Measurements from ENCODE around the gene CABLES2. TPM values are rescaled to one million over a fixed set of nuclear protein-coding genes. Genes with fewer than 3 reads are reported as not detected.

The CABLES2 gene
- total and polyA plus RNA-seq, 2 of the 4 experiments (the other 2 are of a cell fraction): 1.4 to 5.1 TPM

DNA sequence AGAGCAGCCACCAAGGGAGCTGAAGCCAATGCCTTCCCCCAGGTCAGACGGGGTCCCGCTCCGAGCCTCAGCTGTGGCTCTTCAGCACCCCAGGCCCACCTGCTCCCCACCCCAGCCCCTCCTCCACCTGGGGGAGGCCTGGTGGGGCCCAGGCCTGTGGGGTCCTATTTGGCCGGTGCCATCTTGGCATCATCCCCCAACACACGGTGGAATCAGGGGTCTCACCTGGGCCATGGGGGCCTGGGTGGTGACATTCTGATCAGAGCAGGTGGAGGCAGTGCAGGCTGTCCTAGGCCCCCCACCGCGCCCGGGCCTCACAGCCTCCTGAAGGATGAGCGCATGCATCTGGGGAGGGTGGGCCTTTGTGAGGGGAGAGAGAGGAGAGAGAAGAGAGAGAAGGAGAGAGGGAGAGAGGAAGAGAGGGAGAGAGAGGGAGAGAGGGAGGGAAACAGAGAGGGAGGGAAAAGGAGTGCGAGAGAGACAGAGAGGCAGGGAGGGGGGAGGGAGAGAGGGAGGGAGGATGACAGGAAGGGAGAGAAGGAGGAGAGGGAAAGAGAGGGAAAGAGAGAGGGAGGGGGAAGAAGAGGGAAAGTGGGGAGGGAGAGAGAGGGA lies 44.2 kb upstream of the CABLES2 start:
- Histone ChIP-seq H4K20me1 (ENCODE audit: insufficient read depth, low read length) (no peaks in the 10 kb centered on the region), H4K8ac (ENCODE audit: low read depth in 2 of 2, low read length in 2 of 2) (no peak overlapping the region), H4K5ac (ENCODE audit: low read depth, low read length) (no peak overlapping the region), H3K14ac (replicated peaks; ENCODE audit: low read depth, low read length) (no peak overlapping the region), H3K9me1 (ENCODE audit: insufficient read depth, low read length) (no peaks in the 10 kb centered on the region), H3K36me3 (ENCODE audit: control insufficient read depth, insufficient read depth, low read length) (no peaks in the 10 kb centered on the region), H2AK5ac (ENCODE audit: low read depth, low read length) (no peak overlapping the region), H2BK120ac (ENCODE audit: low read depth, low read length) (no peak overlapping the region), H3K27ac (ENCODE audit: insufficient read depth, low read length) (no peak overlapping the region), H3K56ac (ENCODE audit: extremely low read depth, insufficient read depth, low read length) (no peak overlapping the region), H3K79me1 (ENCODE audit: low read depth in 1 of 2, low read length in 2 of 2) (no peaks in the 10 kb centered on the region), H2BK15ac (ENCODE audit: low read depth, low read length) (no peak overlapping the region), H3K23ac (ENCODE audit: low read depth, low read length) (no peak overlapping the region), H3K4me1 (ENCODE audit: control insufficient read depth, insufficient read depth, low read length) (no peaks in the 10 kb centered on the region), H4K91ac (ENCODE audit: insufficient read depth, low read depth, low read length) (no peak overlapping the region), H3K27me3 (ENCODE audit: control insufficient read depth, insufficient read depth, low read length) (peaks cover 45% of the 10 kb centered on the region), H2AFZ (replicated peaks; ENCODE audit: low read length, poor library complexity) (no peak overlapping the region), H2AK9ac (replicated peaks; ENCODE audit: low read depth, low read length, poor library complexity) (no peak overlapping the region), H3K4ac (ENCODE audit: low read depth, low read length) (no peak overlapping the region), H3K18ac (ENCODE audit: low read depth, low read length) (no peak overlapping the region), H3K9me3 (ENCODE audit: control insufficient read depth, insufficient read depth, low read length) (no peaks in the 10 kb centered on the region), H3K4me3 (ENCODE audit: insufficient read depth, low read depth, low read length) (no peak overlapping the region), H2BK5ac (ENCODE audit: low read depth, low read length, poor library complexity, severe bottlenecking) (no peak overlapping the region), H3K4me2 (ENCODE audit: low read depth, low read length) (no peak overlapping the region), H2BK20ac (ENCODE audit: low read depth, low read length) (no peak overlapping the region), H3K9ac (ENCODE audit: low read depth, low read length) (no peak overlapping the region)
- DNase-seq (no peak), ATAC-seq (ENCODE audit: low read depth) (no peak)
- ChIA-PET CTCF (no interaction called here), POLR2A (ENCODE audit: unreplicated experiment) (interaction anchor here (0.6 kb wide), 1 partner anchor 54 kb away, joined by 4 read pairs; no protein-coding TSS in a partner anchor)
- intact Hi-C loops (cut with micrococcal nuclease) (no loop called here), dilution Hi-C loops (cut with HindIII; ENCODE audit: low sequenced_read_pairs, unreplicated experiment) (no loop called here), in situ Hi-C loops (cut with MboI; ENCODE audit: low sequenced_read_pairs) (no loop called here)
- no TSS peak for BruUV-seq (replicated peaks)
- WGBS, 2 experiments (ENCODE audit: extremely low coverage in 2 of 2, insufficient read length in 1 of 2): 72% methylated on average over 1 of the region's 10 CpGs; no CpG with 5 or more reads in 1 of the 2 experiments
- TF ChIP-seq RFX5 (IDR thresholded peaks at IDR 0.05; ENCODE audit: low read depth, low read length): no peak

All from IMR-90 (cell line).